Neural progenitor cell (in vitro differentiated cells): Measurements from ENCODE around the gene SEC23B. TPM values are rescaled to one million over a fixed set of nuclear protein-coding genes. Genes with fewer than 3 reads are reported as not detected.

Source experiments
- DNase-seq: peaks from one replicate; pipeline ENCODE4 v3.0.0-alpha.2; 2016; ENCODE audit warnings: low spot score
- H2AFZ ChIP-seq: fragments of 200-600 bp; sonication (generic); replicated peaks from 2 replicates; pipeline ENCODE4 v1.6.1; 2016; ENCODE audit warnings: antibody characterized with exemption
- H3F3A ChIP-seq: fragments of 200-600 bp; sonication (generic); 2 replicates; pipeline ENCODE4 v1.6.1; 2016; ENCODE audit warnings: antibody characterized with exemption, low read depth
- H3K27ac ChIP-seq: fragments of 200-600 bp; sonication (generic); 2 replicates; pipeline ENCODE4 v1.5.1; 2016; ENCODE audit warnings: mild to moderate bottlenecking
- H3K27me3 ChIP-seq: fragments of 200-600 bp; sonication (generic); 2 replicates; pipeline ENCODE4 v1.6.1; 2016; ENCODE audit warnings: mild to moderate bottlenecking, moderate library complexity
- H3K36me3 ChIP-seq: fragments of 200-600 bp; sonication (generic); 2 replicates; pipeline ENCODE4 v1.5.1; 2016
- H3K4me1 ChIP-seq: fragments of 200-600 bp; sonication (generic); 2 replicates; pipeline ENCODE4 v1.6.1; 2016; ENCODE audit warnings: mixed run types
- H3K4me2 ChIP-seq: fragments of 200-600 bp; sonication (generic); 2 replicates; pipeline ENCODE4 v1.6.1; 2016
- H3K4me3 ChIP-seq: fragments of 200-600 bp; sonication (generic); 2 replicates; pipeline ENCODE4 v1.5.1; 2016
- H3K79me2 ChIP-seq: fragments of 200-600 bp; sonication (generic); 2 replicates; pipeline ENCODE4 v1.6.1; 2016; ENCODE audit warnings: low read depth
- H3K9ac ChIP-seq: fragments of 200-600 bp; sonication (generic); 2 replicates; pipeline ENCODE4 v1.6.1; 2016
- H3K9me3 ChIP-seq: fragments of 200-600 bp; sonication (generic); 2 replicates; pipeline ENCODE4 v1.5.1; 2016; ENCODE audit warnings: low read depth
- H4K20me1 ChIP-seq: fragments of 200-600 bp; sonication (generic); 2 replicates; pipeline ENCODE4 v1.6.1; 2016; ENCODE audit warnings: low read depth
- H3K27ac Mint-ChIP-seq: 3 replicates; pipeline ENCODE4 v1.8.0; 2021; ENCODE audit warnings: mixed read lengths
- H3K27me3 Mint-ChIP-seq: 2 replicates; pipeline ENCODE4 v1.8.0; 2022; ENCODE audit warnings: low read depth, mild to moderate bottlenecking, inconsistent platforms, moderate library complexity, mixed read lengths; ENCODE audit not compliant: insufficient read depth
- H3K36me3 Mint-ChIP-seq: 3 replicates; pipeline ENCODE4 v1.8.0; 2021; ENCODE audit warnings: mixed read lengths
- H3K4me1 Mint-ChIP-seq: 3 replicates; pipeline ENCODE4 v1.8.0; 2021; ENCODE audit warnings: mixed read lengths
- H3K4me3 Mint-ChIP-seq: 3 replicates; pipeline ENCODE4 v1.8.0; 2021; ENCODE audit warnings: mild to moderate bottlenecking, moderate library complexity, mixed read lengths
- H3K9me3 Mint-ChIP-seq: 3 replicates; pipeline ENCODE4 v1.8.0; 2020; ENCODE audit warnings: mixed read lengths
- CTCF ChIP-seq: fragments of 200-600 bp; sonication (generic); IDR thresholded peaks from 2 replicates; pipeline ENCODE4 v1.5.1; 2017; ENCODE audit warnings: antibody characterized with exemption, mild to moderate bottlenecking
- EZH2 ChIP-seq: fragments of 200-600 bp; sonication (generic); IDR thresholded peaks from 2 replicates; pipeline ENCODE4 v1.6.1; 2017; ENCODE audit warnings: antibody characterized with exemption, mild to moderate bottlenecking, moderate library complexity
- EZH2phosphoT487 ChIP-seq: fragments of 200-600 bp; sonication (generic); IDR thresholded peaks from 2 replicates; pipeline ENCODE4 v1.6.1; 2017; ENCODE audit warnings: antibody characterized with exemption
- total RNA-seq: library from RNA; depleted of rRNA; stranded (reverse); fragments of >200 nt; gene quantifications from 2 replicates; pipeline ENCODE4 v1.2.3, GENCODE V29; 2015; ENCODE audit warnings: low replicate concordance

SEC23B gene
- total RNA-seq, 1 donor from 2014 or later, result 57.2 TPM

- H3K4me3 ChIP-seq, result no peak overlapping the region
- peaks cover 11% of the 10 kb centered on the region for H3F3A ChIP-seq
- Mint-ChIP-seq H3K4me3 (no peak overlapping the region), H3K36me3 (no peaks in the 10 kb centered on the region), H3K4me1 (peaks cover 16% of the 10 kb centered on the region), H3K9me3 (peaks cover 2% of the 10 kb centered on the region), H3K27me3 (peaks cover 6% of the 10 kb centered on the region), H3K27ac (no peak overlapping the region)
- H4K20me1 ChIP-seq, result no peaks in the 10 kb centered on the region
- DNase-seq, result no peak
- H3K4me1 ChIP-seq, result peaks cover 4% of the 10 kb centered on the region
- no peak overlapping the region for H3K4me2 ChIP-seq
- no peaks in the 10 kb centered on the region for H3K27me3 ChIP-seq
- H3K36me3 ChIP-seq, result no peaks in the 10 kb centered on the region
- no peak overlapping the region for H2AFZ ChIP-seq
- no peak overlapping the region for H3K9ac ChIP-seq
- no peak overlapping the region for H3K27ac ChIP-seq
- peaks cover 18% of the 10 kb centered on the region for H3K79me2 ChIP-seq
- H3K9me3 ChIP-seq, result no peaks in the 10 kb centered on the region
- TF ChIP-seq CTCF, result no peak
Observed at GRCh38 chr20:18504479-18505060, 3.2 kb upstream of the SEC23B start.

- Mint-ChIP-seq H3K4me3 (peak overlapping the region; percentile 100), H3K4me1 (peaks cover 16% of the 10 kb centered on the region), H3K36me3 (no peaks in the 10 kb centered on the region)
Observed at GRCh38 chr20:18506744-18507143, 996 bp upstream of the SEC23B start.

GRCh38 chr20:18511571-18511970, 3.8 kb downstream of the SEC23B start:
- H3K79me2 ChIP-seq, result peaks cover 20% of the 10 kb centered on the region
- Mint-ChIP-seq H3K4me1 (peaks cover 16% of the 10 kb centered on the region), H3K36me3 (peaks cover 9% of the 10 kb centered on the region), H3K4me3 (no peak overlapping the region), H3K9me3 (no peaks in the 10 kb centered on the region), H3K27ac (no peak overlapping the region), H3K27me3 (peaks cover 4% of the 10 kb centered on the region)
- no peak for DNase-seq
- H2AFZ ChIP-seq, result no peak overlapping the region
- peaks cover 4% of the 10 kb centered on the region for H3K4me1 ChIP-seq
- no peaks in the 10 kb centered on the region for H3K27me3 ChIP-seq
- H3K4me2 ChIP-seq, result no peak overlapping the region
- no peak overlapping the region for H3K9ac ChIP-seq
- no peaks in the 10 kb centered on the region for H4K20me1 ChIP-seq
- H3K36me3 ChIP-seq, result peaks cover 22% of the 10 kb centered on the region
- TF ChIP-seq EZH2phosphoT487, result no peak
- no peak for TF ChIP-seq EZH2
- TF ChIP-seq CTCF, result no peak
- no peak overlapping the region for H3K4me3 ChIP-seq
- H3K27ac ChIP-seq, result no peak overlapping the region
- no peaks in the 10 kb centered on the region for H3K9me3 ChIP-seq
- H3F3A ChIP-seq, result peaks cover 10% of the 10 kb centered on the region

More at GRCh38 chr20:18506744-18507143, 996 bp upstream of the SEC23B start:
- peaks cover 11% of the 10 kb centered on the region for H3F3A ChIP-seq
- peaks cover 4% of the 10 kb centered on the region for H3K4me1 ChIP-seq
- Mint-ChIP-seq H3K27me3 (peaks cover 7% of the 10 kb centered on the region), H3K9me3 (no peaks in the 10 kb centered on the region), H3K27ac (peak overlapping the region; percentile 30)
- TF ChIP-seq CTCF (no peak), EZH2phosphoT487 (no peak), EZH2 (no peak)
- H3K79me2 ChIP-seq, result peaks cover 20% of the 10 kb centered on the region
- no peaks in the 10 kb centered on the region for H3K27me3 ChIP-seq
- peak overlapping the region; percentile 28 for H3K9ac ChIP-seq
- H3K27ac ChIP-seq, result peak overlapping the region; percentile 96
- H3K9me3 ChIP-seq, result no peaks in the 10 kb centered on the region
- DNase-seq, result no peak
- peaks cover 8% of the 10 kb centered on the region for H3K36me3 ChIP-seq
- H4K20me1 ChIP-seq, result no peaks in the 10 kb centered on the region
- H3K4me2 ChIP-seq, result peak overlapping the region; percentile 86
- peak overlapping the region; percentile 80 for H3K4me3 ChIP-seq
- peak overlapping the region; percentile 72 for H2AFZ ChIP-seq
